Right atrium auricular region (tissue), 2 donors: ENCODE data around the gene SUSD2. TPM values are rescaled to one million over a fixed set of nuclear protein-coding genes. Genes with fewer than 3 reads are reported as not detected.
A peak's percentile ranks its signal among the peaks of the same experiment; 100 is the strongest.

ENCODE experiments used
- DNase-seq: peaks from one replicate; pipeline ENCODE4 v3.0.0-alpha.2; 2019; ENCODE audit warnings: low spot score
- H3K27ac ChIP-seq, 2 donors: fragments of 200-600 bp; sonication (generic); 1 replicate in 1 of 2; 2 replicates in 1 of 2; pipeline ENCODE4 v1.5.1; 2016 to 2019
- H3K27me3 ChIP-seq, 2 donors: fragments of 200-600 bp; sonication (generic); one replicate each; pipeline versions ENCODE4 v1.5.1 to v1.6.0; 2017 to 2019
- H3K36me3 ChIP-seq: fragments of 200-600 bp; sonication (generic); one replicate; pipeline ENCODE4 v1.5.1; 2016
- H3K4me1 ChIP-seq, 2 donors: fragments of 200-600 bp; sonication (generic); one replicate each; pipeline versions ENCODE4 v1.5.1 to v1.6.0; 2017 to 2019
- H3K4me3 ChIP-seq, 2 donors: fragments of 200-600 bp; sonication (generic); 1 replicate in 1 of 2; 2 replicates in 1 of 2; pipeline ENCODE4 v1.5.1; 2017 to 2019; ENCODE audit warnings: mild to moderate bottlenecking in 1 of 2, moderate library complexity in 1 of 2
- H3K9me3 ChIP-seq, 2 donors: fragments of 200-600 bp; sonication (generic); one replicate each; pipeline ENCODE4 v1.5.1; 2019
- CTCF ChIP-seq, 2 donors: fragments of 200-600 bp; sonication (generic); IDR thresholded peaks; one replicate each; pipeline ENCODE4 v1.5.1; 2019; ENCODE audit warnings: antibody characterized with exemption in 2 of 2
- total RNA-seq, 2 donors: library from RNA; depleted of rRNA; stranded (reverse); fragments of >200 nt; gene quantifications; one replicate each; pipeline ENCODE4 v1.1.0, GENCODE V29; 2016

Gene SUSD2
- total RNA-seq, 2 donors from 2014 or later = 4.9 to 9.5 TPM

GRCh38 chr22:24164940-24165339, 16.3 kb upstream of the SUSD2 start:
- Histone ChIP-seq H3K4me1 (peaks cover 0 to 66% of the 10 kb centered on the region in 2 donors), H3K36me3 (peaks cover 39% of the 10 kb centered on the region), H3K9me3 (no peaks in the 10 kb centered on the region), H3K4me3 (no peak overlapping the region), H3K27me3 (no peaks in the 10 kb centered on the region), H3K27ac (peak overlapping the region; percentile 91 to 94)
- no peak for TF ChIP-seq CTCF (IDR thresholded peaks at IDR 0.05)
- DNase-seq = no peak

GRCh38 chr22:24165673-24166072, 15.6 kb upstream of the SUSD2 start:
- peak overlapping the region; percentile 91 to 94 for H3K27ac ChIP-seq
- TF ChIP-seq CTCF (IDR thresholded peaks at IDR 0.05) = no peak
- no peak for DNase-seq
- no peaks in the 10 kb centered on the region for H3K27me3 ChIP-seq
- no peaks in the 10 kb centered on the region for H3K9me3 ChIP-seq
- no peak overlapping the region for H3K4me3 ChIP-seq
- H3K4me1 ChIP-seq = peaks cover 0 to 59% of the 10 kb centered on the region in 2 donors
- H3K36me3 ChIP-seq = peaks cover 39% of the 10 kb centered on the region

GRCh38 chr22:24166811-24167210, 14.5 kb upstream of the SUSD2 start:
- peaks cover 0 to 47% of the 10 kb centered on the region in 2 donors for H3K4me1 ChIP-seq
- no peak for TF ChIP-seq CTCF (IDR thresholded peaks at IDR 0.05)
- H3K9me3 ChIP-seq = no peaks in the 10 kb centered on the region
- no peak overlapping the region for H3K4me3 ChIP-seq
- H3K27me3 ChIP-seq = no peaks in the 10 kb centered on the region
- H3K36me3 ChIP-seq = peaks cover 50% of the 10 kb centered on the region
- DNase-seq = no peak
- H3K27ac ChIP-seq = peak overlapping the region in 1 of 2 donors; percentile 1

GRCh38 chr22:24169439-24170058, 11.7 kb upstream of the SUSD2 start:
- Histone ChIP-seq H3K27ac (no peak overlapping the region), H3K4me3 (no peak overlapping the region)
- TF ChIP-seq CTCF (IDR thresholded peaks at IDR 0.05) = no peak

GRCh38 chr22:24170188-24170587, 11.1 kb upstream of the SUSD2 start:
- H3K36me3 ChIP-seq = peaks cover 58% of the 10 kb centered on the region
- no peak overlapping the region for H3K4me3 ChIP-seq
- H3K27ac ChIP-seq = no peak overlapping the region
- DNase-seq = no peak
- H3K4me1 ChIP-seq = peaks cover 0 to 22% of the 10 kb centered on the region in 2 donors
- H3K27me3 ChIP-seq = no peaks in the 10 kb centered on the region
- H3K9me3 ChIP-seq = no peaks in the 10 kb centered on the region
- no peak for TF ChIP-seq CTCF (IDR thresholded peaks at IDR 0.05)

More at GRCh38 chr22:24169439-24170058, 11.7 kb upstream of the SUSD2 start:
- Histone ChIP-seq H3K9me3 (no peaks in the 10 kb centered on the region), H3K4me1 (peaks cover 0 to 22% of the 10 kb centered on the region in 2 donors), H3K36me3 (peaks cover 64% of the 10 kb centered on the region), H3K27me3 (no peaks in the 10 kb centered on the region)
- DNase-seq = no peak

GRCh38 chr22:24170632-24171031, 10.7 kb upstream of the SUSD2 start:
- Histone ChIP-seq H3K4me3 (no peak overlapping the region), H3K36me3 (peaks cover 54% of the 10 kb centered on the region), H3K4me1 (peaks cover 0 to 22% of the 10 kb centered on the region in 2 donors), H3K9me3 (no peaks in the 10 kb centered on the region), H3K27me3 (no peaks in the 10 kb centered on the region), H3K27ac (no peak overlapping the region)
- no peak for TF ChIP-seq CTCF (IDR thresholded peaks at IDR 0.05)
- DNase-seq = no peak
